HG02973 (cell line): Measurements from ENCODE around the gene SUSD2.
"Not testable (repeated sequence)": the region's sequence is repeated elsewhere in the genome, so short reads cannot be mapped to it uniquely, and the experiment has no call there.

Experiments used
- ATAC-seq: cut with Tn5 transposase; IDR thresholded peaks from one replicate; pipeline ENCODE4 v1.9.1; 2021; ENCODE audit warnings: moderate library complexity; ENCODE audit not compliant: unreplicated experiment

Gene SUSD2

GRCh38 chr22:24170632-24171031 lies 10.7 kb upstream of the SUSD2 start:
- ATAC-seq: no peak

GRCh38 chr22:24171822-24172221 lies 9.5 kb upstream of the SUSD2 start:
- no peak for ATAC-seq

- ATAC-seq: no peak
Observed at GRCh38 chr22:24175160-24175808, 6.0 kb upstream of the SUSD2 start.

- no peak for ATAC-seq
Observed at GRCh38 chr22:24176040-24176439, 5.2 kb upstream of the SUSD2 start.

GRCh38 chr22:24176630-24177029 lies 4.7 kb upstream of the SUSD2 start:
- no peak for ATAC-seq

- ATAC-seq: no peak
Observed at GRCh38 chr22:24177045-24177444, 4.2 kb upstream of the SUSD2 start.

- no peak for ATAC-seq
Observed at GRCh38 chr22:24177456-24177855, 3.8 kb upstream of the SUSD2 start.

- ATAC-seq: no peak
Observed at GRCh38 chr22:24178021-24178431, 3.3 kb upstream of the SUSD2 start.

- no peak for ATAC-seq
Observed at GRCh38 chr22:24178502-24179440, 2.5 kb upstream of the SUSD2 start.

- no peak for ATAC-seq
Observed at GRCh38 chr22:24179478-24180210, 1.6 kb upstream of the SUSD2 start.

GRCh38 chr22:24180316-24181087 lies 785 bp upstream of the SUSD2 start:
- ATAC-seq: no peak

- ATAC-seq: no peak
Observed at GRCh38 chr22:24181996-24182899, 961 bp downstream of the SUSD2 start.

- ATAC-seq: not testable (repeated sequence)
Observed at GRCh38 chr22:24182900-24183246, 1.6 kb downstream of the SUSD2 start.

GRCh38 chr22:24183321-24184031 lies 2.2 kb downstream of the SUSD2 start:
- no peak for ATAC-seq

GRCh38 chr22:24184057-24184798 lies 2.9 kb downstream of the SUSD2 start:
- ATAC-seq: no peak

GRCh38 chr22:24185001-24185500 lies 3.8 kb downstream of the SUSD2 start:
- ATAC-seq: no peak

- no peak for ATAC-seq
Observed at GRCh38 chr22:24185501-24186351, 4.4 kb downstream of the SUSD2 start.
